ENCODE measurements around the gene ABHD17C. TPM values are rescaled to one million over a fixed set of nuclear protein-coding genes. Genes with fewer than 3 reads are reported as not detected.

ABHD17C gene
- total RNA-seq, 4 donors from 2014 or later, result 0.63 to 2.4 (median 2.0) TPM

DNA sequence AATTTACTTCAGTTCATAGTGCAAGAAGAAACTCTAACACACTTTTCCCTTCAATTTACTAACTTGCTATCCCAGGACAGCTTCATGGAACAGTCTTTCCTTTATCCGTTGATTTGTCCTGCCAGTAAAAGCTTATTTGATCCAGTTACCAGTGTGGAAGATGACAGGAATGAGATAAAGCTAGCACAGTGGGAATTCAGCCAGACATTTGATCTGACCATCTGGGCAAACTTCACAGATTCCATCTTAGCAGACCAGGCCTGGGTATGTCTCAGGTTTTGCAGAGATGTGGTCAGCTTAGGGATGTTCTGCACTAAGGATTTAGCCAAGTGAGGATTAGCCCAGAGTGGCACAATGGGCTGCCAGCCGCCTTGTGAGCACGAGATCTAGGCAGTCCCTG lies 103.8 kb downstream of the ABHD17C start:
- no peak for TF ChIP-seq CTCF (IDR thresholded peaks at IDR 0.05)
- TF ChIP-seq POLR2A (IDR thresholded peaks at IDR 0.05), result no peak
- no peak for TF ChIP-seq EP300 (IDR thresholded peaks at IDR 0.05)
- no peaks in the 10 kb centered on the region for H3K36me3 ChIP-seq
- H3K27me3 ChIP-seq, result no peaks in the 10 kb centered on the region
- no peaks in the 10 kb centered on the region for H3K4me1 ChIP-seq
- no peak overlapping the region for H3K4me3 ChIP-seq
- no peak overlapping the region for H3K27ac ChIP-seq
- 71 to 81% methylated on average over 3 of the region's 3 CpGs for WGBS, 2 donors
- H3K9me3 ChIP-seq, result no peaks in the 10 kb centered on the region
- no peak for DNase-seq (ENCODE audit: low spot score in 2 of 2)

DNA sequence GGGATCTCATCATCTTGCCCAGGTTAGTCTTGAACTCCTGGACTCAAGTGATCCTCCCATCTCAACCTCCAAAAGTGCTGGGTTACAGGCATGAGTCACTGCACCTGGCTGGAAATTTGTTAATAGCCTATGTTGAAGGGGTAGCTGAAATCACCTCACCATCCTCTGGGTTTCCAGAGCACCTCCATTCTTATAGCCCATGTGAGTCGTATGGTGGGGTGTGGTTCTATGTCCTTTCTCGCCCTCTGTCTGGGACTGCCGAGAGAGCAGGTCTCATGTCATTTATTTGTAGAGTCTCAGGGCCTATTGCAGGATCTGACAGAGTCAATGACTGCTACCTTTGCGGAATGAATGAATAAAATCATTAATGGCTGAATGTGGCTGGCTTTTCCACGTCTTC lies 105.0 kb downstream of the ABHD17C start:
- no peaks in the 10 kb centered on the region for H3K9me3 ChIP-seq
- H3K4me3 ChIP-seq, result no peak overlapping the region
- H3K27ac ChIP-seq, result no peak overlapping the region
- H3K36me3 ChIP-seq, result no peaks in the 10 kb centered on the region
- TF ChIP-seq CTCF (IDR thresholded peaks at IDR 0.05) (no peak), POLR2A (IDR thresholded peaks at IDR 0.05) (no peak), EP300 (IDR thresholded peaks at IDR 0.05) (no peak)
- DNase-seq (ENCODE audit: low spot score in 2 of 2), result no peak
- H3K4me1 ChIP-seq, result no peaks in the 10 kb centered on the region
- WGBS, 2 donors, result 67 to 81% methylated on average over 5 of the region's 5 CpGs
- no peaks in the 10 kb centered on the region for H3K27me3 ChIP-seq

GRCh38 chr15:80801891-80802680 lies 107.0 kb downstream of the ABHD17C start:
- no peaks in the 10 kb centered on the region for H3K9me3 ChIP-seq
- TF ChIP-seq CTCF (IDR thresholded peaks at IDR 0.05) (no peak), EP300 (IDR thresholded peaks at IDR 0.05) (no peak), POLR2A (IDR thresholded peaks at IDR 0.05) (no peak)
- 56 to 62% methylated on average over 8 to 10 of the region's 10 CpGs for WGBS, 2 donors
- H3K27me3 ChIP-seq, result no peaks in the 10 kb centered on the region
- H3K4me3 ChIP-seq, result no peak overlapping the region
- H3K36me3 ChIP-seq, result no peaks in the 10 kb centered on the region
- DNase-seq (ENCODE audit: low spot score in 2 of 2), result no peak
- no peak overlapping the region for H3K27ac ChIP-seq
- H3K4me1 ChIP-seq, result no peaks in the 10 kb centered on the region

DNA sequence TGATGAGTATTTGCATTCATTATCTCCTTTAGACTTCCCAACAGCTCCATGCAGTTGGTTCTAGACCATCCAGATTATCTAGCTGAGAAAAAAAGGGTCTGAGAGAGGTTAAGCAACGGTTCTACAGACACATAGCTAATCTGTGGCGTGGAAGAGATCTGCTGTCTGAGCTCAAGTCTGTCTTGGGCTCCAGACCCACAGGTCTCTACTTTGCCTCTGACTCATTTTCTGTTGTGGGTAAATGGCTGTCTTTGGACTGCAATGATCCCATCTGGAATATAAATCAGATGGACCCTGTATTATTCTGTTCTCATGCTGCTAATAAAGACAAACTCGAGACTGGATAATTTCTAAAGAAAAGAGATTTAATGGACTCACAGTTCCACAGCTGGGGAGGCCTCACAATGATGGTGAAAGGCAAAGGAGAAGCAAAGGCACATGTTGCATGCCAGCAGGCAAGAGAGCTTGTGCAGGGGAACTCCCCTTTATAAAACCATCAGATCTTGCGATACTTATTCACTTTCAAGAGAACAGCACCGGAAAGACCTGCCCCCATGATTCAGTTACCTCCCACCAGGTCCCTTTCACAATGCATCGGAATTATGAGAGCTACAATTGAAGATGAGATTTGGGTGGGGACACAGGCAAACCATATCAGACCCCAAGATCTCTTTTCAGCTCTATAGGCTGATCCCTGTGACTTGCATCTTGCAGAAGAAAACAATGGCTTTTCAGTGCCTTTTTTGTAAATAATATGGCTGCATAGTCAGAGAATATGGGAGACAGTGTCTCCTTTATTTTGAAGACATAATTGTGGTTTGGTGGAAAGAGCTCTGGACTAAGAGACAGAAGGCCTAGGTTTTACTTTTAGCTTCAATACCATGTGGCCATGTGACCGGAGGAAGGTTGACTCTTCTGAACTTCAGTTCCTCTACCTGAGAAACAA lies 108.7 kb downstream of the ABHD17C start:
- no peak for DNase-seq (ENCODE audit: low spot score in 2 of 2)
- no peaks in the 10 kb centered on the region for H3K4me1 ChIP-seq
- H3K4me3 ChIP-seq, result no peak overlapping the region
- H3K27ac ChIP-seq, result no peak overlapping the region
- TF ChIP-seq EP300 (IDR thresholded peaks at IDR 0.05), result no peak
- no peak for TF ChIP-seq CTCF (IDR thresholded peaks at IDR 0.05)
- no peak for TF ChIP-seq POLR2A (IDR thresholded peaks at IDR 0.05)
- H3K27me3 ChIP-seq, result no peaks in the 10 kb centered on the region
- no peaks in the 10 kb centered on the region for H3K36me3 ChIP-seq
- H3K9me3 ChIP-seq, result no peaks in the 10 kb centered on the region
- 86 to 87% methylated on average over 7 of the region's 7 CpGs for WGBS, 2 donors

All from tibial nerve (tissue), 4 donors.